GM12875 (cell line): ENCODE results near the gene LYPD1.

Source experiments
- H3K4me3 ChIP-seq: one replicate; pipeline ENCODE4 v1.5.1; 2011; ENCODE audit warnings: low read depth, low read length, control low read depth
- TF ChIP-seq, protein P1 (sequence below): IDR thresholded peaks from 2 replicates; pipeline ENCODE4 v1.5.1; 2011; ENCODE audit warnings: low read depth, mild to moderate bottlenecking, control low read depth, inconsistent platforms, low read length, moderate library complexity, borderline replicate concordance; ENCODE audit not compliant: insufficient read depth

The LYPD1 gene

DNA sequence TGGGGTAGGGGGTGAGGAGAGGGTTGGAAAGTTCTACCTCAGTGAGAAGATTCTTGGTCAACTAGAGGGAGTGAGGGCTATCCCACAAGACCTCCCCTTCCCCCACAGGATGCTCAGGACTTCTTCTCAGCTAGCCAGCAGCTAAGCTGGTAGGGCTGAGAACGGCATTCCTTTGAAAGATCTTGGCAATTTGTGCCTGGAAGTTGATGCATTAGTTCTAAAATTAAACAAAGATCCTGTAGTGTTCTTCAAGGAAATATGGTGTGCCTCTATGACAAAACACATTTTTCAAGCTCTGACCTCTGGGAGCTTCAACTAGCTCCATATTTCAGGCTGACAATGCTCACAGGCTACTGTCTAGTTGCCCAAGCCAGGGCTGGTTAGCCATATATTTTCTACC is 2.3 kb downstream of the LYPD1 start:
- no peak overlapping the region for H3K4me3 ChIP-seq
- TF ChIP-seq, protein P1, sequence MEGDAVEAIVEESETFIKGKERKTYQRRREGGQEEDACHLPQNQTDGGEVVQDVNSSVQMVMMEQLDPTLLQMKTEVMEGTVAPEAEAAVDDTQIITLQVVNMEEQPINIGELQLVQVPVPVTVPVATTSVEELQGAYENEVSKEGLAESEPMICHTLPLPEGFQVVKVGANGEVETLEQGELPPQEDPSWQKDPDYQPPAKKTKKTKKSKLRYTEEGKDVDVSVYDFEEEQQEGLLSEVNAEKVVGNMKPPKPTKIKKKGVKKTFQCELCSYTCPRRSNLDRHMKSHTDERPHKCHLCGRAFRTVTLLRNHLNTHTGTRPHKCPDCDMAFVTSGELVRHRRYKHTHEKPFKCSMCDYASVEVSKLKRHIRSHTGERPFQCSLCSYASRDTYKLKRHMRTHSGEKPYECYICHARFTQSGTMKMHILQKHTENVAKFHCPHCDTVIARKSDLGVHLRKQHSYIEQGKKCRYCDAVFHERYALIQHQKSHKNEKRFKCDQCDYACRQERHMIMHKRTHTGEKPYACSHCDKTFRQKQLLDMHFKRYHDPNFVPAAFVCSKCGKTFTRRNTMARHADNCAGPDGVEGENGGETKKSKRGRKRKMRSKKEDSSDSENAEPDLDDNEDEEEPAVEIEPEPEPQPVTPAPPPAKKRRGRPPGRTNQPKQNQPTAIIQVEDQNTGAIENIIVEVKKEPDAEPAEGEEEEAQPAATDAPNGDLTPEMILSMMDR, result no peak

GRCh38 chr2:132665401-132666140 is 4.4 kb downstream of the LYPD1 start:
- TF ChIP-seq, protein P1, result no peak
- H3K4me3 ChIP-seq, result no peak overlapping the region

- TF ChIP-seq, protein P1, result no peak
Measured at GRCh38 chr2:132664096-132664495, 5.9 kb downstream of the LYPD1 start.

GRCh38 chr2:132662732-132663131 is 7.3 kb downstream of the LYPD1 start:
- no peak overlapping the region for H3K4me3 ChIP-seq
- TF ChIP-seq, protein P1, result no peak

More at GRCh38 chr2:132664096-132664495, 5.9 kb downstream of the LYPD1 start:
- H3K4me3 ChIP-seq, result no peak overlapping the region

- H3K4me3 ChIP-seq, result no peak overlapping the region
- TF ChIP-seq, protein P1, result no peak
Measured at GRCh38 chr2:132659331-132659730, 10.7 kb downstream of the LYPD1 start.

DNA sequence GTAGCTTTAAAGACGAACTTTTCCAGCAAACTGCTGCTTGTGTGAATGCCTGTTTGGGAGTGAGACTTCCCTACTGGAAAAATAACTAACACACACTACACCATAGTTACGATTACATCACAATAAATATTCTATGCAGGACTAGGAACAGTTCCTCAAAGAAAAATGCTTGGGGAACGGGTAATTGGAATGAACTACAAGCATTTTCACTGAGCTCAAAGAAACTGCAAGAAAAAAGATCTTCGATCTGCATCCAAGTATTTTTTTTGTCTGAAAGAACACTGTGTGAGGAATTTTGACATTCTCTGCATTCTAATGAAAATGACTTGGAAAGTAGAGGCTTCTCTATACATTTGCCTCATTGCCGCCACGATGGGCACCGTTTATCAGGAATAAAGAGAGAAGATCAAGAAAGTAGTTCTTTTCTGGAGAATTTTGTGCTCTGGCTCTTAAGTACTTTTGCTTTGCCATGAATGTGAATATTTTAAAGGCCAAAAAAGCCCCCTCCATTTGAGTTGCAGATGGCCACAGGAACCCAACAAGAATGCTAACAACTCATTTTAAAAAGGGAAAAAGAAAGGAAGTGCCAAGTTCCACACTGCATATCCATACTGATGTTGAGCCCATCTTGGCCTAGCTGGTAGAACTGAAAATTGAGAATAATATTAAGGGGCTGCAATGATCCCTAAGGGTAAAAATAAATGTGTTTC is 13.6 kb downstream of the LYPD1 start:
- TF ChIP-seq, protein P1, result no peak
- no peak overlapping the region for H3K4me3 ChIP-seq

DNA sequence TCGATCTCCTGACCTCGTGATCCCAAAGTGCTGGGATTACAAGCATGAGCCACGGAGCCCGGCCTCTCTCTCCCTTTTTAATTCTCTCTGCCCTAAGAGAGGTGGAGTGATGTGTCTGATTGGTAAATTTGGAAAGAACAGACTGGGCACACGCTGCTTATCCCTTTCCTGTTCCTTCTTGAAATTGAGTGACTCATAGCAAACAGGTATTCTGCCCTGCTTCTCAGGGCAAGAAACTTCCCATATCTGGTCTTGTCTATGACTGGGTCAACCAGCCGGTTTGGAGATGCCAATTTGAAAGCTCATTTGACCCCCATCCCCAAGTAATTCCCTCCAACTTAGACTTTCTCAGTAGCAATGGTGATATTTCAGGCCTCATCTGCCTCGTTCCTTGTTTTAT is 15.0 kb downstream of the LYPD1 start:
- H3K4me3 ChIP-seq, result no peak overlapping the region
- TF ChIP-seq, protein P1, result no peak
